Liver (tissue), 9 donors: Measurements from ENCODE around the gene DCBLD2. TPM values are rescaled to one million over a fixed set of nuclear protein-coding genes. Genes with fewer than 3 reads are reported as not detected.

Experiments
- DNase-seq: peaks from one replicate; pipeline ENCODE4 v3.0.0-alpha.2; 2017; ENCODE audit warnings: low spot score
- H3K27ac ChIP-seq, 2 donors: one replicate each; pipeline ENCODE4 v1.7.0; 2013; ENCODE audit warnings: inconsistent platforms in 2 of 2, low read length in 2 of 2, control low read depth in 1 of 2, low read depth in 1 of 2, mild to moderate bottlenecking in 1 of 2
- H3K27me3 ChIP-seq, 4 donors: one replicate each; pipeline versions ENCODE4 v1.6.1 to v1.7.0; 2013; ENCODE audit warnings: low read length in 3 of 4, inconsistent platforms in 1 of 4, mild to moderate bottlenecking in 1 of 4, moderate library complexity in 1 of 4; ENCODE audit not compliant: control insufficient read depth in 4 of 4, insufficient read depth in 4 of 4
- H3K36me3 ChIP-seq, 4 donors: one replicate each; pipeline versions ENCODE4 v1.6.1 to v1.7.0; 2013; ENCODE audit warnings: low read length in 3 of 4, mild to moderate bottlenecking in 3 of 4, low read depth in 1 of 4, moderate library complexity in 1 of 4; ENCODE audit not compliant: control insufficient read depth in 4 of 4, insufficient read depth in 3 of 4
- H3K4me1 ChIP-seq, 4 donors: one replicate each; pipeline versions ENCODE4 v1.6.1 to v1.7.0; 2013; ENCODE audit warnings: low read length in 3 of 4, mild to moderate bottlenecking in 3 of 4, moderate library complexity in 1 of 4; ENCODE audit not compliant: control insufficient read depth in 4 of 4, insufficient read depth in 4 of 4
- H3K4me3 ChIP-seq, 3 donors: one replicate each; pipeline versions ENCODE4 v1.6.1 to v1.7.0; 2013; ENCODE audit warnings: low read length in 3 of 3, control low read depth in 1 of 3, low read depth in 1 of 3, mild to moderate bottlenecking in 1 of 3
- H3K9ac ChIP-seq, 2 donors: one replicate each; pipeline ENCODE4 v1.7.0; 2013; ENCODE audit warnings: low read length in 2 of 2, mild to moderate bottlenecking in 2 of 2, moderate library complexity in 2 of 2, control low read depth in 1 of 2, low read depth in 1 of 2
- H3K9me3 ChIP-seq, 4 donors: one replicate each; pipeline versions ENCODE4 v1.6.1 to v1.7.0; 2013; ENCODE audit warnings: low read length in 3 of 4; ENCODE audit not compliant: control insufficient read depth in 4 of 4
- FOXA1 ChIP-seq: IDR thresholded peaks from 2 replicates; pipeline ENCODE4 v1.6.1; 2016; ENCODE audit warnings: antibody characterized with exemption
- FOXA2 ChIP-seq: IDR thresholded peaks from 2 replicates; pipeline ENCODE4 v1.6.1; 2016; ENCODE audit warnings: antibody characterized with exemption
- GABPA ChIP-seq, 2 donors: IDR thresholded peaks in 1 of 2; conservative IDR thresholded peaks in 1 of 2; 2 replicates each; pipeline ENCODE4 v1.6.1; 2016; ENCODE audit warnings: antibody characterized with exemption in 2 of 2, mild to moderate bottlenecking in 1 of 2, moderate library complexity in 1 of 2
- HNF4A ChIP-seq, 2 donors: conservative IDR thresholded peaks; 2 replicates each; pipeline ENCODE4 v1.6.1; 2016; ENCODE audit warnings: antibody characterized with exemption in 2 of 2, mild to moderate bottlenecking in 2 of 2
- HNF4G ChIP-seq: IDR thresholded peaks from 2 replicates; pipeline ENCODE4 v1.6.1; 2016; ENCODE audit warnings: antibody characterized with exemption
- MAX ChIP-seq: IDR thresholded peaks from 2 replicates; pipeline ENCODE4 v1.6.1; 2016; ENCODE audit warnings: antibody characterized with exemption
- NR2F2 ChIP-seq: IDR thresholded peaks from 2 replicates; pipeline ENCODE4 v1.6.1; 2016; ENCODE audit warnings: antibody characterized with exemption
- RAD21 ChIP-seq, 2 donors: IDR thresholded peaks; 2 replicates each; pipeline ENCODE4 v1.6.1; 2016; ENCODE audit warnings: antibody characterized with exemption in 2 of 2, mild to moderate bottlenecking in 2 of 2
- SP1 ChIP-seq: IDR thresholded peaks from 2 replicates; pipeline ENCODE4 v1.6.1; 2018; ENCODE audit warnings: antibody characterized with exemption, mild to moderate bottlenecking
- YY1 ChIP-seq: IDR thresholded peaks from 2 replicates; pipeline ENCODE4 v1.6.1; 2016; ENCODE audit warnings: antibody characterized with exemption, mild to moderate bottlenecking
- ZBTB33 ChIP-seq: IDR thresholded peaks from 2 replicates; pipeline ENCODE4 v1.6.1; 2016; ENCODE audit warnings: antibody characterized with exemption
- WGBS: extraction: QIAGEN DNeasy Blood & Tissue Kit; methylation state at CpG from one replicate; pipeline ENCODE4 v1.1.7; 2013; 5-methylcytosine and 5-hydroxymethylcytosine counted together
- polyA plus RNA-seq, 2 donors: library from polyadenylated mRNA; stranded (reverse) in 1 of 2; unstranded in 1 of 2; fragments of 200-250 nt in 1 of 2; fragments of >200 nt in 1 of 2; fragmentation: Nextera tagmentation in 1 of 2; extraction: Ambion mirVana in 1 of 2; gene quantifications; one replicate each; pipeline versions ENCODE4 v1.2.1 to v1.2.3, GENCODE V29; 2013 to 2015
- total RNA-seq, 2 donors: library from RNA; depleted of rRNA; stranded (reverse); fragments of >200 nt; gene quantifications; one replicate each; pipeline ENCODE4 v1.2.3, GENCODE V29; 2014
- TF ChIP-seq, protein P1 (sequence below): IDR thresholded peaks from 2 replicates; pipeline ENCODE4 v1.6.1; 2016; ENCODE audit warnings: antibody characterized with exemption, mild to moderate bottlenecking
- TF ChIP-seq, protein P2 (sequence below): IDR thresholded peaks from 2 replicates; pipeline ENCODE4 v1.6.1; 2016; ENCODE audit warnings: antibody characterized with exemption
- TF ChIP-seq, protein P3 (sequence below): fragments of 150-350 bp; IDR thresholded peaks from 2 replicates; pipeline ENCODE4 v1.5.1; 2017; ENCODE audit warnings: improper control_type of control experiment, low read depth, low read length; ENCODE audit not compliant: missing input control
- donor health status: healthy.
- donor health status: healthy.
- donor health status: healthy.
- donor health status: healthy.
- donor health status: healthy.

Gene DCBLD2
- total and polyA plus RNA-seq, 4 donors: 4.7 to 14.7 (median 9.1) TPM

GRCh38 chr3:98764472-98764884 is 137.0 kb downstream of the DCBLD2 start:
- Histone ChIP-seq H3K9me3 (no peaks in the 10 kb centered on the region), H3K4me1 (peaks cover 9 to 29% (median 15%) of the 10 kb centered on the region in 4 donors), H3K36me3 (peaks cover 0 to 5% (median 0%) of the 10 kb centered on the region in 4 donors), H3K4me3 (no peak overlapping the region), H3K27me3 (no peaks in the 10 kb centered on the region), H3K9ac (no peak overlapping the region), H3K27ac (peak overlapping the region in 1 of 2 donors; percentile 44)
- DNase-seq: no peak
- WGBS: 69% methylated on average over 4 of the region's 4 CpGs
- TF ChIP-seq HNF4G (no peak), RAD21 (IDR thresholded peaks at IDR 0.05) (no peak)
- TF ChIP-seq, protein P1, sequence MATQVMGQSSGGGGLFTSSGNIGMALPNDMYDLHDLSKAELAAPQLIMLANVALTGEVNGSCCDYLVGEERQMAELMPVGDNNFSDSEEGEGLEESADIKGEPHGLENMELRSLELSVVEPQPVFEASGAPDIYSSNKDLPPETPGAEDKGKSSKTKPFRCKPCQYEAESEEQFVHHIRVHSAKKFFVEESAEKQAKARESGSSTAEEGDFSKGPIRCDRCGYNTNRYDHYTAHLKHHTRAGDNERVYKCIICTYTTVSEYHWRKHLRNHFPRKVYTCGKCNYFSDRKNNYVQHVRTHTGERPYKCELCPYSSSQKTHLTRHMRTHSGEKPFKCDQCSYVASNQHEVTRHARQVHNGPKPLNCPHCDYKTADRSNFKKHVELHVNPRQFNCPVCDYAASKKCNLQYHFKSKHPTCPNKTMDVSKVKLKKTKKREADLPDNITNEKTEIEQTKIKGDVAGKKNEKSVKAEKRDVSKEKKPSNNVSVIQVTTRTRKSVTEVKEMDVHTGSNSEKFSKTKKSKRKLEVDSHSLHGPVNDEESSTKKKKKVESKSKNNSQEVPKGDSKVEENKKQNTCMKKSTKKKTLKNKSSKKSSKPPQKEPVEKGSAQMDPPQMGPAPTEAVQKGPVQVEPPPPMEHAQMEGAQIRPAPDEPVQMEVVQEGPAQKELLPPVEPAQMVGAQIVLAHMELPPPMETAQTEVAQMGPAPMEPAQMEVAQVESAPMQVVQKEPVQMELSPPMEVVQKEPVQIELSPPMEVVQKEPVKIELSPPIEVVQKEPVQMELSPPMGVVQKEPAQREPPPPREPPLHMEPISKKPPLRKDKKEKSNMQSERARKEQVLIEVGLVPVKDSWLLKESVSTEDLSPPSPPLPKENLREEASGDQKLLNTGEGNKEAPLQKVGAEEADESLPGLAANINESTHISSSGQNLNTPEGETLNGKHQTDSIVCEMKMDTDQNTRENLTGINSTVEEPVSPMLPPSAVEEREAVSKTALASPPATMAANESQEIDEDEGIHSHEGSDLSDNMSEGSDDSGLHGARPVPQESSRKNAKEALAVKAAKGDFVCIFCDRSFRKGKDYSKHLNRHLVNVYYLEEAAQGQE: no peak

GRCh38 chr3:98763819-98764418 is 137.6 kb downstream of the DCBLD2 start:
- Histone ChIP-seq H3K4me3 (no peak overlapping the region), H3K27me3 (no peaks in the 10 kb centered on the region), H3K27ac (peak overlapping the region in 1 of 2 donors; percentile 64), H3K4me1 (peaks cover 11 to 35% (median 17%) of the 10 kb centered on the region in 4 donors), H3K36me3 (peaks cover 0 to 5% (median 0%) of the 10 kb centered on the region in 4 donors), H3K9ac (no peak overlapping the region), H3K9me3 (no peaks in the 10 kb centered on the region)
- WGBS: 66% methylated on average over 5 of the region's 5 CpGs
- no peak for TF ChIP-seq MAX
- TF ChIP-seq, protein P2, sequence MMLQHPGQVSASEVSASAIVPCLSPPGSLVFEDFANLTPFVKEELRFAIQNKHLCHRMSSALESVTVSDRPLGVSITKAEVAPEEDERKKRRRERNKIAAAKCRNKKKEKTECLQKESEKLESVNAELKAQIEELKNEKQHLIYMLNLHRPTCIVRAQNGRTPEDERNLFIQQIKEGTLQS: no peak
- no peak for TF ChIP-seq FOXA1
- TF ChIP-seq SP1: no peak
- TF ChIP-seq, protein P1: no peak
- TF ChIP-seq NR2F2: no peak
- no peak for TF ChIP-seq GABPA (IDR thresholded peaks at IDR 0.05 in 1 of 2, conservative IDR thresholded peaks at IDR 0.05 in 1 of 2)
- no peak for TF ChIP-seq FOXA2
- TF ChIP-seq YY1: no peak
- TF ChIP-seq ZBTB33: no peak
- no peak for TF ChIP-seq HNF4A (conservative IDR thresholded peaks at IDR 0.05)
- TF ChIP-seq, protein P3, sequence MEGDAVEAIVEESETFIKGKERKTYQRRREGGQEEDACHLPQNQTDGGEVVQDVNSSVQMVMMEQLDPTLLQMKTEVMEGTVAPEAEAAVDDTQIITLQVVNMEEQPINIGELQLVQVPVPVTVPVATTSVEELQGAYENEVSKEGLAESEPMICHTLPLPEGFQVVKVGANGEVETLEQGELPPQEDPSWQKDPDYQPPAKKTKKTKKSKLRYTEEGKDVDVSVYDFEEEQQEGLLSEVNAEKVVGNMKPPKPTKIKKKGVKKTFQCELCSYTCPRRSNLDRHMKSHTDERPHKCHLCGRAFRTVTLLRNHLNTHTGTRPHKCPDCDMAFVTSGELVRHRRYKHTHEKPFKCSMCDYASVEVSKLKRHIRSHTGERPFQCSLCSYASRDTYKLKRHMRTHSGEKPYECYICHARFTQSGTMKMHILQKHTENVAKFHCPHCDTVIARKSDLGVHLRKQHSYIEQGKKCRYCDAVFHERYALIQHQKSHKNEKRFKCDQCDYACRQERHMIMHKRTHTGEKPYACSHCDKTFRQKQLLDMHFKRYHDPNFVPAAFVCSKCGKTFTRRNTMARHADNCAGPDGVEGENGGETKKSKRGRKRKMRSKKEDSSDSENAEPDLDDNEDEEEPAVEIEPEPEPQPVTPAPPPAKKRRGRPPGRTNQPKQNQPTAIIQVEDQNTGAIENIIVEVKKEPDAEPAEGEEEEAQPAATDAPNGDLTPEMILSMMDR: no peak
- DNase-seq: no peak
